ENCODE data around the gene CCDC157. TPM values are rescaled to one million over a fixed set of nuclear protein-coding genes. Genes with fewer than 3 reads are reported as not detected.

CCDC157 gene
- 3.7 and 11.1 TPM in 2 replicates for total RNA-seq (ENCODE audit: low replicate concordance)

DNA sequence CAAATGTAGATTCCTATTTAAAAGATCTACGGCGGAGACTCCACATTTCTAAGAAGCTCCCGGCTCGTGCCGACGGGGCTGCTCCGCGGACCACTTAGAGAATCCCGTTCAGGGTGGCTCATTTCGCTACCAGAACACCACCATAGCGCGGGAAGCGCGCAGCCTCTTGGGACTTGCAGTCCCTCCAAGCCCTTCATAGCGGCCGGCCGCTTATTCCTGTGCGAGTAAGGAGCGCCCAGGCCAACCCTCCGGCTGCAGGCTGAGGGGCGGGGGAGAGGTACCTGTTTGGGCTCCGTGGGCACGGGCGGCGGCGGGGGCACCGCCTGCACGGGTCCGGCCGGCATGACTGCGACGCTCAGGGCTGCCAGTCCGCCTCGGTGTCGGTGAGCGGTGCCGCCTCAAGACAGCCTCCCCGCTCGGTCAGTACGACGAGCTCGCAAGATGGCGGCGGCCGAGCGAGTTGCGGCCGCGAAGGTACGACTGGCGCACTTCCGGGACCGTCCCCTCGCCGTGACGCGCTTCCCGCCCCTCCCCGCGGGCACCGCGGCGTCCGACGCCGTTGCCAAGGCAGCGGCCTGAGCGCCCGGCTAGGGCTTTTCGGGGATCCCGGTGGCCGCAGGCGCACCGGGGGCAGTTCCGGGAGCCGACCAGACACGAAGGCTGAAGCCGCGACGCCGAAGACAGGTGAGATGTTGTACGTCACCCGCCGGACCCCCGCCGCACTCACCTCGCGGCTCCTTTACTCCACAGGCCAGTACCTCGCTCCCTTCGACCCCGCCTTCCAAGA is at the start of gene CCDC157, which contains the start of gene SF3A1:
Gene CCDC157 (plus strand): TSS at position 559 of the 787 bp plus-strand sequence. CDS start 8,994 bp downstream, outside the sequence.
Gene SF3A1 (minus strand): TSS at position 446 of the 787 bp plus-strand sequence. CDS start 102 bp downstream, at position 344.
- peaks cover 8% of the 10 kb centered on the region for H3K4me1 ChIP-seq
- peaks cover 11% of the 10 kb centered on the region for H3K36me3 Mint-ChIP-seq
- H3K79me2 ChIP-seq (ENCODE audit: low read depth): peaks cover 45% of the 10 kb centered on the region
- TF ChIP-seq EZH2 (IDR thresholded peaks at IDR 0.05): no peak
- TF ChIP-seq, protein P1, sequence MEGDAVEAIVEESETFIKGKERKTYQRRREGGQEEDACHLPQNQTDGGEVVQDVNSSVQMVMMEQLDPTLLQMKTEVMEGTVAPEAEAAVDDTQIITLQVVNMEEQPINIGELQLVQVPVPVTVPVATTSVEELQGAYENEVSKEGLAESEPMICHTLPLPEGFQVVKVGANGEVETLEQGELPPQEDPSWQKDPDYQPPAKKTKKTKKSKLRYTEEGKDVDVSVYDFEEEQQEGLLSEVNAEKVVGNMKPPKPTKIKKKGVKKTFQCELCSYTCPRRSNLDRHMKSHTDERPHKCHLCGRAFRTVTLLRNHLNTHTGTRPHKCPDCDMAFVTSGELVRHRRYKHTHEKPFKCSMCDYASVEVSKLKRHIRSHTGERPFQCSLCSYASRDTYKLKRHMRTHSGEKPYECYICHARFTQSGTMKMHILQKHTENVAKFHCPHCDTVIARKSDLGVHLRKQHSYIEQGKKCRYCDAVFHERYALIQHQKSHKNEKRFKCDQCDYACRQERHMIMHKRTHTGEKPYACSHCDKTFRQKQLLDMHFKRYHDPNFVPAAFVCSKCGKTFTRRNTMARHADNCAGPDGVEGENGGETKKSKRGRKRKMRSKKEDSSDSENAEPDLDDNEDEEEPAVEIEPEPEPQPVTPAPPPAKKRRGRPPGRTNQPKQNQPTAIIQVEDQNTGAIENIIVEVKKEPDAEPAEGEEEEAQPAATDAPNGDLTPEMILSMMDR (IDR thresholded peaks at IDR 0.05): no peak
- TF ChIP-seq EZH2phosphoT487 (IDR thresholded peaks at IDR 0.05): no peak
- DNase-seq (ENCODE audit: low spot score): peak; percentile 97
- no peaks in the 10 kb centered on the region for H3F3A ChIP-seq (ENCODE audit: low read depth)
- H3K9me3 Mint-ChIP-seq: no peaks in the 10 kb centered on the region
- peak within 1 kb of the TSS; percentile 94 for H3K27ac ChIP-seq
- peak within 1 kb of the TSS; percentile 92 for H2AFZ ChIP-seq (replicated peaks)
- peak within 1 kb of the TSS; percentile 90 for H3K4me2 ChIP-seq
- peak within 1 kb of the TSS; percentile 94 for H3K4me3 Mint-ChIP-seq
- peak within 1 kb of the TSS; percentile 86 for H3K4me3 ChIP-seq
- no peaks in the 10 kb centered on the region for H3K9me3 ChIP-seq (ENCODE audit: low read depth)
- H3K27me3 Mint-ChIP-seq (ENCODE audit: insufficient read depth, low read depth): peaks cover 2% of the 10 kb centered on the region
- peaks cover 24% of the 10 kb centered on the region for H3K4me1 Mint-ChIP-seq
- peak within 1 kb of the TSS; percentile 95 for H3K27ac Mint-ChIP-seq
- peak within 1 kb of the TSS; percentile 98 for H3K9ac ChIP-seq
- H4K20me1 ChIP-seq (ENCODE audit: low read depth): peaks cover 35% of the 10 kb centered on the region
- no peaks in the 10 kb centered on the region for H3K36me3 ChIP-seq
- no peaks in the 10 kb centered on the region for H3K27me3 ChIP-seq

DNA sequence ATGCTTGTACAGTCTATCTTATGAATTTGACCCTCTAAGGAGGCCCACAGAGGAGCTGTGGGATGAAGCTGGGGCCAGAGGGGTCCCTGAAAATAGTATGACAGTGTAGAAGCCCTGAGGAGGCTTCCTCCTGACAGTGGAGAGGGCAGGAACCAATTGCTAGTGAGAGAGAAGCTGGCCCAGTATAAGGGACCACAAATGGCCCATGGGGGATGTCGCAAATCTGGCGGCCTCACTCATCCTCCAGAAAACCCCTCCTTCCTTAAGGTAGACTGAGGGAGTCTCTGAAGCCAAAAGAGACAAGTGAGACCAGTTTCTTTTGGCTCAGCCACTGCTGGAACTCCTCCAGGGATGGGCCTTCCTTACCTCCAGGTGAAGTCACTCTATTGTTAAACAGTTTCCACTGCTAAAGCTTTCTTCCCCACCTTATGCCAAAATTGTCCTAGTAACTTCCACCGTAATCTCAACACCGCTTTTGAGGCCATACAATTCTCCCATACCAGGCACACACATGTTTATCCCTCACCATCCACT is 49.7 kb upstream of the CCDC157 start:
- Mint-ChIP-seq H3K36me3 (no peaks in the 10 kb centered on the region), H3K27ac (no peak overlapping the region)

DNA sequence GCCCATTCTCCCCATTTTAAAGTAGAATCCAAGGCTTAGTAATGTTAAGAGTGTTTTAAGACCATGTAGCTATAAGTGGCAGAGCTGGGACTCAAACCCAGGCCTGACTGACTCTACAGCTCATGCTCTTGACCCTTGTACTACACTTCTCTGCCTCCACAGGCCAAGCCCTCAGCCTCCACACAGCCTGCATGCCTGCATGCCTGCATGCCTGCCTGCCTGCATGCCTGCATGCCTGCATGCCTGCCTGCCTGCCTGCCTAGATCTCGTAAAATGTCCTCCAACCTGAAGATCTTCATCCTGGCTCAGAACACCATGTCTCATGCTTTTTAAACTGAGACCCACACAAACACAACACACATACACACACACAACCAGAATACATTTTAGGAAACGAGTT is 48.7 kb upstream of the CCDC157 start:
- Histone ChIP-seq H3K79me2 (ENCODE audit: low read depth) (no peaks in the 10 kb centered on the region), H4K20me1 (ENCODE audit: low read depth) (peaks cover 2% of the 10 kb centered on the region)
- H3K4me1 Mint-ChIP-seq: peaks cover 6% of the 10 kb centered on the region

More for the DNA sequence above, 49.7 kb upstream of the CCDC157 start:
- H3K9ac ChIP-seq: no peak overlapping the region
- Mint-ChIP-seq H3K9me3 (no peaks in the 10 kb centered on the region), H3K4me1 (peaks cover 6% of the 10 kb centered on the region), H3K4me3 (no peak overlapping the region), H3K27me3 (ENCODE audit: insufficient read depth, low read depth) (peaks cover 2% of the 10 kb centered on the region)
- H3F3A ChIP-seq (ENCODE audit: low read depth): no peaks in the 10 kb centered on the region
- DNase-seq (ENCODE audit: low spot score): no peak
- H4K20me1 ChIP-seq (ENCODE audit: low read depth): peaks cover 2% of the 10 kb centered on the region
- H3K4me2 ChIP-seq: no peak overlapping the region
- H3K4me3 ChIP-seq: no peak overlapping the region
- no peaks in the 10 kb centered on the region for H3K9me3 ChIP-seq (ENCODE audit: low read depth)
- no peaks in the 10 kb centered on the region for H3K36me3 ChIP-seq
- H3K79me2 ChIP-seq (ENCODE audit: low read depth): no peaks in the 10 kb centered on the region
- H3K27ac ChIP-seq: no peak overlapping the region
- H2AFZ ChIP-seq (replicated peaks): no peak overlapping the region
- H3K27me3 ChIP-seq: no peaks in the 10 kb centered on the region
- H3K4me1 ChIP-seq: peaks cover 6% of the 10 kb centered on the region
- no peak for TF ChIP-seq EZH2phosphoT487 (IDR thresholded peaks at IDR 0.05)
- no peak for TF ChIP-seq EZH2 (IDR thresholded peaks at IDR 0.05)
- TF ChIP-seq, protein P1 (IDR thresholded peaks at IDR 0.05): no peak

More for the DNA sequence above, 48.7 kb upstream of the CCDC157 start:
- DNase-seq (ENCODE audit: low spot score): no peak
- Mint-ChIP-seq H3K27ac (peak overlapping the region; percentile 55), H3K9me3 (no peaks in the 10 kb centered on the region), H3K27me3 (ENCODE audit: insufficient read depth, low read depth) (peaks cover 2% of the 10 kb centered on the region), H3K36me3 (no peaks in the 10 kb centered on the region), H3K4me3 (no peak overlapping the region)
- no peak overlapping the region for H3K4me3 ChIP-seq
- no peaks in the 10 kb centered on the region for H3F3A ChIP-seq (ENCODE audit: low read depth)
- no peaks in the 10 kb centered on the region for H3K9me3 ChIP-seq (ENCODE audit: low read depth)
- H3K4me2 ChIP-seq: no peak overlapping the region
- no peaks in the 10 kb centered on the region for H3K27me3 ChIP-seq
- H3K36me3 ChIP-seq: no peaks in the 10 kb centered on the region
- TF ChIP-seq EZH2phosphoT487 (IDR thresholded peaks at IDR 0.05) (no peak), EZH2 (IDR thresholded peaks at IDR 0.05) (no peak)
- TF ChIP-seq, protein P1 (IDR thresholded peaks at IDR 0.05): no peak
- no peak overlapping the region for H2AFZ ChIP-seq (replicated peaks)
- H3K4me1 ChIP-seq: peaks cover 6% of the 10 kb centered on the region
- H3K9ac ChIP-seq: no peak overlapping the region
- H3K27ac ChIP-seq: no peak overlapping the region

Data from neural progenitor cell (in vitro differentiated cells).